HuH-7 (cell line): ENCODE results near the gene ZNF469.
"Not testable (repeated sequence)": the region's sequence is repeated elsewhere in the genome, so short reads cannot be mapped to it uniquely, and the experiment has no call there.

ENCODE experiments used
- DNase-seq: peaks from one replicate; pipeline ENCODE4 v3.0.0; 2011; ENCODE audit warnings: low spot score

Gene ZNF469

DNA sequence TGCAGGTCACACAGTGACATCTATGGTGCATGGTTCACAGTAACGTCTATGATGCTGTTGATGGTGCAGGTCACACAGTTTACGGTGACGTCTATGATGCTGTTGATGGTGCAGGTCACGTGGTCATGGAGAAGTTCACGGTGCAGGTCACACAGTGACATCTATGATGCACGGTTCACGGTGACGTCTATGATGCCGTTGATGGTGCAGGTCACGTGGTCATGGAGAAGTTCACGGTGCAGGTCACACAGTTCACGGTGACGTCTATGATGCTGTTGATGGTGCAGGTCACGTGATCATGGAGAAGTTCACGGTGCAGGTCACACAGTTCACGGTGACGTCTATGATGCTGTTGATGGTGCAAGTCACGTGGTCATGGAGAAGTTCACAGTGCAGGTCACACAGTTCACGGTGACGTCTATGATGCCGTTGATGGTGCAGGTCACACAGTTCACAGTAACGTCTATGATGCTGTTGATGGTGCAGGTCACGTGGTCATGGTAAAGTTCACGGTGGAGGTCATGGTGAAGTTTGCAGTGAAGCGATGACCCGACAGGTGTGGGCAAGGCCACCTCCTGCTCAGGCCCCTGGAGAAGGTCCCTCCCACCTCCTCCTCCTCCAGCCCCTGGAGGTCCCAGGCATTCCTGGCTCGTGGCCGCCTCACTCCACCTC, 27.7 kb downstream of the ZNF469 start:
- DNase-seq = not testable (repeated sequence)

DNA sequence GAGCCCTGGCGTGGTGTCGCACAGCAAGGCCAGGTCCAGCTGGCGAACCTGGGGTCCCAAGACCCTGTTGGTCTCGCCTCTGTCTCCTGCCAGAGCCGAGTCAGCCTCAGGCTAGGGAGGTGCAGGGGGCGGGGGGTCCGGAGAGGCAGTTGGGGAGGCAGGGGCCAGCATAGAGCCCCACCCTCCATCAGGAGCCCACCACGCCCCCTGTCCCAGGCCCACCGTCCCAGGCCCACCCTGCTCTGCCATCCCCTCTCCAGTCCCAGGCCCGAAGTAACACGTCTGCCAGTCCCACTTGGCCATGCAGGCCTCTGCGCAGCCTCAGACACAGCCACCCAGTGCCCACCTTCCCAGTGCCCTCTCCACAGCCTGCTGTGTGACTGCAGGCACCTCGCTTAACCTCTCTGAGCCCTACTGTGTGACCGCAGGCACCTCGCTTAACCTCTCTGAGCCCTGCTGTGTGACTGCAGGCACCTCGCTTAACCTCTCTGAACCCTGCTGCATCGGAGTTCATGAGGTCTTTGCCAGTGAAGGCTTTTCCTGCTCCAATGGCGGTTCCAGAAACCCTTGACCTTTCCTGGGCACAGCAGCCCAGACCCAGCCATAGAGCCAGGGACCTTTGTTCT, 29.3 kb downstream of the ZNF469 start:
- DNase-seq = no peak

DNA sequence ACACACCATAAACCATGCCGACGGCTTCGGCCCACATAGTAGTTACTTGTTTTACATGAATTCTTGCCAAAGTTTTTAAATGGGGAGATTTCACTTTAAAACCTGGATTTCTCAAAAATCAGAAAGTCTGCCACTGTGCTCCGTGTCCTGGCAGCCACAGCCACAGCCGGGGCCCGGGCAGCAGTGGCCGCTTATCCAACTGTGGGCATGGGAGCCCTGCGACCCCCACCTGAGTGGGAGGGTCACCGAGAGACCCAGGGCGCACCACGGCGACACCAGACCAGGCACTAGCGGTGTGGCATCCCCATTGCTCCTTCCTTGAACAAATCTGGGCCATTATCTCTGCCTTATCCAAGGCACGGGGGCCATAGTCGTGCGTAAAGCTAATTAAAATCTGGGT, 30.0 kb downstream of the ZNF469 start:
- no peak for DNase-seq

DNA sequence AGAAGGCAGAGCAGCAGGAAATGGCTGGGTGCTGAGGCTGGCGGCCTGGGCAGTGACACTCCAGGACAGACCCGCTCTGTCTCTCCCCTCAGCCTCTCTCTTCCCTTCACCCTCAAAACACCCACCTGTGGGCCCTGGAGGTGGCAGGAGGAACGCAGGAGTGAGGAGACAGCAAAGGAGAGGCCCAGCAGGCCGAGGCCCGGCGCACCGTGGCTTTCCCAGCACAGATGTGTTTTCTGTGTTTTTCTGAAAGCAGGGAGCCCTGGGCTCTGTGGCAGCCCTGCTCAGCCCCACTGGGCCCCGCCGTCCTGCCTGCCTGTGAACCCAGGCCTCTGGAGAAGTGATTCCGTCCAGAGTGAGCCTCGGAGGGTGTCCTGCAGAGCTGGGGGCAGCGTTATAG, 30.5 kb downstream of the ZNF469 start:
- no peak for DNase-seq

DNA sequence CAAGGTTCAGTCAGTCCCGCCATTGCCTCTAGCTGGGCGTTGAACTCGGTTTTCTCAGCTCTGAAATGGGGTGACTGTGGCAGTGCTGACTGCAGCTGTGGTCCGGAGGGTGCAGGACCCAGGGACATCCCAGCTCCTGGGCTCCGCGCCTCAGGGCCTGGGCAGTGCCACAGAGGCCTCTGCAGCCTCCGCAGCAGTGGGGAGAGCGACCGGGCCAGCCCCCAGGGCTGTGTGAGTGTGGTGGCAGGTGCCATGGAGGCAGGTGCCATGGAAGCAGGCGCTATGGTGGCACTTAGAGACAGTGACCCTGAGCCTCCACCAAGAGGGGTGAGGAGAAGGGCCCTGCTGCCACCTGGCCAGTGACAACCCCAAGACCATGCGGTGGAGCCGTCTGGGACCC, 30.9 kb downstream of the ZNF469 start:
- DNase-seq = no peak

DNA sequence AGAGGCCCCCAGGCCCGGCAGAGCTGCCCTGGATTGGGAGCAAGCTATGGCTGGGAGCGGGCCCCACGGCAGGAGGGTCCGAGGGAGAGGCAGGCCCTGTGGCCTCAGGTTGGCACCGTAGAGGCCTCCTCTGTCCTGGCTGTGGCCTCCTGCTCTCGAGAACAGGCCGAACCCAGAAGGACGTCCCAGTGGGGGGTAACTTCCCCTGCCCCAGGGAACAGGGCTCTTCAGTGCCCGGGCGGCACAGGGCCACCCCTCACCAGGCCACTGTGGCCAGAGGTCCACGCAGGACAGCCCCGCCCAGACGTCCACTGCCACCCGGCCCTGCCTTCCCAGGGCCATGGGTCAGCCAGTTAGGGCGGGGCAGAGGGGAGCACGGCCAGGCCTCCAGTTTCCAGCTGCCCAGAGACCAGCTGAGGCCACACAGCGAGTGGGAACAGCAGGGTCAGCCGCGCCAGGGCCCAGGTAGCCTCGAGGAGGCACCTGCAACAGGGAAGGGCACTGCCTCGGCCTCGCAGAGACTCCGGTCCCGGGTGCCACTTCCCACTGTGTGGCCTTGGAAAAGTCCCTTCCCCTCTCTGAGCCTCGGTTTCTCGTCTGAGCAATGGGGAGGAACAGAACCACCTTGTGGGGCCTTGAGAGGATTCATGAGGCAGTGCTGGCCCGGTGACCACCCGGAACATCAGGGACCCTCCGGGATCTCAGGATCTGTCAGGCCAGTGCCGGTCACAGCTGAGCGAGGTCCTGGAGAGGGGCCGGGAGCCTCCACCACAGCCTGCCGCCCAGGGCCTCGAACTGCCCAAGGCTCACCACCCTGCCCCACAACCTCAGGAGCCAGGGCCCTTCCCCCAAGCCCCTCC, 32.0 kb downstream of the ZNF469 start:
- no peak for DNase-seq

DNA sequence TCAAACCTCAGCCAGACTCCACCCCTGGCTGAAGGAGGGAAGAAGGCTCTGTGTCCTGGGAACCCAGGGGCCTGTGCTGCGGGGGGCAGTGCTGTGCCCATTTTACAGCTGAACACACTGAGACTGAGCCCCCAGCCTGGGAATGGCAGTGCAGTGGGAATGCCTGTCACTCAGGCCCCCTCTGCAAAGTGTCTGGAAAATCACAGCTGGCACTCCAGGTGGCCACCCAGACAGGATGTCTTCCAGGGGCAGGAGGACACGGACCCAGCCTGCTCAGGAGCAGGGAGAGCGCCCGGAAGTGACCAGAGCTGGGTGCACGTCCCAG, 32.6 kb downstream of the ZNF469 start:
- DNase-seq = no peak

DNA sequence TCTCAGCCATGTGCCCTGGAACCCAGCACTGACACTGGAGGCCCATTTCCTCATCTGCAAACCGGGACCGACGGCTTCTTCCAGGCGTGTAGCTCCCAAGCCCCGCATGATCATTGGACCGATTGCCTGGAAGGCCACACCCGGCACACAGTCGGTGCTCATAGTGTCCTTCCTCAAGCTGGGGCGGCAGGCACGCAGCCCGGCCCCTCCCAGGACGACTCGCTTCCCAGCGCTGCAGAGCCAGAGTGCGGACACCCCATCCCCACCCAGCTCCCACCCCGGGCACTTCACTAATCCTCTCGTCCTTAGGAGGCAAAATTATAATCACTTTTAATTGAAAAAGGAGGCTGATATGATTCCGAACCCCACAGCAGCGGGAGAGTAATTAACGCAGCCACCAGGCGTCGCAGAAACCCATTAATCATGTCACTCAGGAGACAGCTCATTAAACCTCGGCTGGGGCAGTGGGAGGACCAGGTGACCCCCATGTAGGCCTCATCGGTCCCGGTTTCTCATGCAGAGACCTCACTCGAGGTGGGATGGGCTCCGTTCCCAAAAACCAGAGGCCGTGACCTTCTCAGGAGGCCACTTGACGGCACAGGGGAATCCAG, 33.1 kb downstream of the ZNF469 start:
- DNase-seq = no peak

DNA sequence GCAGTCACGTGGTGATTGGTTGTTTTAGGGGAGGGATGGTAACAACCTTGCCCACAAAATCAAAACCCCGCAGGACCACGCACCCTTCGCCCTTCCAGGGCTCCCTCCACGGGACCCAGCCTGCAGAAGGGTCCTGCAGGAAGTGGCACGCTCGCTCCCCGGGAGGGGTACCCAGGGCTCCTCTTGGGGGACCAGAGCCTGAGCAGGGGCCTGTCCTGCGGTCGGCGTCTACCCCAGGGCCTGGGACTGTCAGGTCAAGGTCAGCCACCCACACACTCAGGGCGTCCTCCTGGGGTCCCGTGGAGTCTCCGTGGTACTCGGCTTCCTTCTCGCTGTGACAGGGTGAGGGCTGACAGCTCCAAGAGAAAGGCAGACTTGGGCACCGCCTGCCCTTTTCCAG, 33.9 kb downstream of the ZNF469 start:
- DNase-seq = no peak

DNA sequence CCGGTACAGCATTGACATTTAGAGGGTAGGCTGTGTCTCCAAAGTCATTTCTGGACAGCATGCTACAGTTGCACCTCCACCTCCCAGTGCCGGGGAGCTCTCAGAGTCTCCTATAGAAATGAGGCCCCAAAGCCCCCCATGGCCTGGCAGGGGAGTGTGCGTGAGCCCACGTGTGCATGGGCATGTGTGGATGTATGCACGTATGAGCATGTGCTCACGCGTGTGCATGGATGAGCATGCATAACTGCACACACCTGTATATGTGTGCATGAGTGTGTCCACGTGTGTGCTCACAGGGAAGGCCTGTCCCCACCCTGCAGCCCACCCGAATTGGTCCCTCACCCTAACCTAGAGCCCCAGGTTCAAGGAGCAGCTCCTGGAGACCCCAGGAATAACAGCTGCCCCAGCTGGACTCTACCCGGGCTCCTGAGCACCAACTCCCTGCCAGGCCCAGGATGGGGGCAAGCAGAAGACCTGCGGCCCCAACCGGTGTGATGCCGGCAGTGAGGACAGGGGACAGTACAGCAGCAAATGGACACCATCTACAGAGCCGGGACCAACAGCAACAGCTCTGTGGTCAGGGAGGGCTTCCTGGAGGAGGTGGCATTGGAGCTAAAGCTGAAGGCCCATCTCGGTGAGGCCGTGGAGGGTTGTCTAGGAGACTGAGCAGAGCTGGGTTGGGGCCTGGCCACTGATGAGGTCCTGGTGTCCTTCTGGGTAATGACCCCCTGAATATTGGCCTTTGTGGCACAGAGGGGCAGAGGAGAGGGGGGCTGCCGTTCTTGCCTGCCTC, 35.1 kb downstream of the ZNF469 start:
- no peak for DNase-seq

DNA sequence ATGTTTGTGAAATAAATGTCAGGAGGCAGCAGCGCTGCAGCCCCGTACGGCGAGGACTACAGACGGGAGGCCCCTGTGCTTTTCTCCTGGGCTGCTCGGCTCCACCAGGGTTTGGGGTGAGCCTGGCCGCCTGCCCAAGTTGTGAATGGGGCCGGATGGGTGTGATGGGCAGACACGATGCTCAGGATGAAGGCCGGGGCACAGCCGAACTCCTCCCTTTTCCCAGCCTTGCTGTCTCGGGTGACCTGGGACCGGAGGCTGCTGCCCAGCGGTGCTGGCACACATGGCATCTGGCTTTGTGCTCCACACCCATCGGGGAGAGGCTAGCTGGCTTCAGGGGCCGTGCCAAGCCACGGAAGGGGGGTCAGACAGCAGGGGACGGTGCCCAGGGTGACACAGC, 36.1 kb downstream of the ZNF469 start:
- no peak for DNase-seq

DNA sequence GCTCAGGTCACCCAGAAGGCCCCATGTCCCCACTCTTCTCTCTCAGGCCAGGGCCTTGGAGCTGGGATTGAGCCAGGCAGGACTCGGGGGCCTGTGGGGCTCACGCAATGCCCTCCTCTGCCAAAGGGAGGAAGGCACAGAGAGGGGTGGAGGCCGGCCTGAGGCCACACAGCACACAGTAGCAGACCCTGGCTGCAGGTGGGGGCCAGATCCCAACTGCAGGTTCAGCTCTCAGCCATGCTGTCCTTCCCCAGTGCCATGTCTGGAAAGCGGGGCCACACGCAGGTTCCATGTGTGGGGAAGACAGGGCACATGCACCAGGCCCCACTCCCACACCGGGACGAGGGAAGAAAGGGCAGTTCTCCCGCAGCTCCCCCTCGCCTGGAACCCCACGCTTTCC, 37.0 kb downstream of the ZNF469 start:
- no peak for DNase-seq

DNA sequence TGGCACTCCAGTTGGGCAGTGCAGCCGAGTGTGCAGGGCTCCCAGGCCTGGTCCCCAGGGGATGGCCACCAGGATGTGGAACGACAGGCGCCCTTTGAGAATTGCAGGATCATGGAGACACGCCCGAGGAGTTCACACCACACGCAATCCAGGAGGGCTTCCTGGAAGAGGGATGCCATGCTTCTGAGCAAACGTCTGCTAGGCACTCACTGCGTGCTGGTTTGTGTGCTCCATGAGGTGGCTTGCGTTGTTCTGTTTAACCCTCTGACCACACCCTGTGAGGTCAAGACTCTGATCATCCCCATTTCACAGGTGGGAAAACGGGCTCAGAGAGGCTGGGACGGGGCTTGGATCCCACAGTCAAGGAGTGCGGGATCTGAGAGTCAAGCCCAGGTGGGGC, 37.7 kb downstream of the ZNF469 start:
- no peak for DNase-seq

DNA sequence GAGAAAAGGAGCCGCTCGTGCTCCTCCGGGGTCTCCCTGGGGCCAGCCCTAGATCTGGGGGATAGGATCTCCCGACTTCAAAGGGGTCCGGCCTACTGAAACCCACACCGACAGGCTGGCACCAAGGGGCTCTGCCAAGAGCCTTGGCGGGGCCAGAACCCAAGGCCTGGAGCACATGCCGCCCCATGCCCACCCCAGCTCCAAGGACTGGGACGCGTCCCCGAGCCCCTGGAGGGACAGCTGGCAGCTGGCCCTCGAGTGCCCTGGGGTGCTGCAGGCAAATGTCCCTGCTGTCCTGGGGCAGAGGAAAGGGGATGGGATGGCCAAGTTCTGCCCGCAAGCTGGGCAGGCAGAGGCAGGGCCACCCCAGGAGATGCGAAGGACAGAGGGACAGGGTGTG, 38.5 kb downstream of the ZNF469 start:
- no peak for DNase-seq

DNA sequence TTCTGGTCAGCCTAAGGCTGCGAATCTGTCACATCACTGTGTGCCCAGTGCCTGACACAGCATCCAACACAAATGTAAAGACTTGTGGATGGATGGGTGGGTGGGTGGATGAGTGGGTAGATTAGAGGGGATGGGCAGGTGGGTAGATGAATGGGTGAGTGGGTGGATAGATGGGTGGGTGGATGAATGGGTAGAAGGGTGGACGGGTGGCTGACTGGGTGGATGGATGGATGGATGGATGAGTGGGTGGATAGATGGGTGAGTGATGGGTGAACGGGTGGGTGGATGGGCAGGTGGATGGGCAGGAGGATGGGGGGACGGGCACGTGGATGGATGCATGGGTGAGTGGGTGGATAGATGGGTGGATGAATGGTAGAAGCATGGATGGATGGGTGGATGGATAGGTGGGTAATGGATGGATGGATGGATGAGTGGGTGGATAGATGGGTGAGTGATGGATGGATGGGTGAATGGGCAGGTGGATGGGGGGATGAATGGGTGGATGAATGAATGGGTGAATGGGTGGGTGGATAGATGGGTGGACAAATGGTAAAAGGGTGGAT, 39.2 kb downstream of the ZNF469 start:
- DNase-seq = no peak

DNA sequence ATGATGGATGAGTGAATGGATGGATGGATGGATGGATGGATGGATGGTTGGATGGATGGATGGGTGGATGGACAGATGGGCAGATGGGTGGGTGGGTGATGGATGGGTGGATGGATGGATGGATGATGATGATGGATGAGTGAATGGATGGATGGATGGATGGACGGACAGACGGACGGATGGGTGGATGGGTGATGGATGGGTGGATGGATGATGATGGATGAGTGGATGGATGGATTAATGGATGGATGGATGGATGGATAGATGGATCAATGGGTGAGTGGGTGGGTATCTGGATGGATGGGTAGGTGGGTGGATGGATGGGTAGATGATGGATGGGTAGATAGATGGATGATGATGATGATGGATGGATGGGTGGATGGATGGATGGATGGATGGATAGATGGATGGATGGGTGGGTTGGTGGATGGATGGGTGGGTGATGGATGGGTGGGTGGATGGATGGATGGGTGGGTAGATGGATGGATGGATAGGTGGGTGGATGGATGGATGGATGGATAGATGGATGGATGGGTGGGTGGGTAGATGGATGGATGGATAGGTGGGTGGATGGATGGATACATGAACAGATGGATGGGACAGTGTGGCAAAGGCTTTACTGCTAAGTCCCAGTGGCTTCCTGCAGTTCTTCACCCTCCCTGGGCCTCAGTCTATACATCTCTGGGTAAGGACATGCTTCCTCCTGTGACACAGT, 40.1 kb downstream of the ZNF469 start:
- no peak for DNase-seq

DNA sequence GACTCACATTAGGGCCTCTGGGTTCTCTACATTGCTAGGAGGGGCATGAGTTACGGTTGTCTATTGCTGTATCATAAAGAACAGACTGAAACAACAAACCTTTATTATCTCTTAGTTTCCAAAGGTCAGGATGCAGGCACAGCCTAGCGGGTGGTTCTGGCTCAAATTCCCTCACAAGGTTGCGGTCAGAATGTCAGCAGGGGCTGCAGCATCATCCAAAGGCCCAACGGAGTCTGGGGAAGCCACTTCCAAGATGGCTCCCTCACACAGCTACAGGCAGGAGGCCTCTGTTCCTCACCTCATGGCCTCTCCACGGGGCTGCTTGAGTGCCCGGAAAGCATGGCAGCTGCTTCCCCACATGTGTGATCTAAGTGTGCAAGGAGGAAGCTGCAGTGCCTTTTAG, 40.7 kb downstream of the ZNF469 start:
- DNase-seq = no peak

DNA sequence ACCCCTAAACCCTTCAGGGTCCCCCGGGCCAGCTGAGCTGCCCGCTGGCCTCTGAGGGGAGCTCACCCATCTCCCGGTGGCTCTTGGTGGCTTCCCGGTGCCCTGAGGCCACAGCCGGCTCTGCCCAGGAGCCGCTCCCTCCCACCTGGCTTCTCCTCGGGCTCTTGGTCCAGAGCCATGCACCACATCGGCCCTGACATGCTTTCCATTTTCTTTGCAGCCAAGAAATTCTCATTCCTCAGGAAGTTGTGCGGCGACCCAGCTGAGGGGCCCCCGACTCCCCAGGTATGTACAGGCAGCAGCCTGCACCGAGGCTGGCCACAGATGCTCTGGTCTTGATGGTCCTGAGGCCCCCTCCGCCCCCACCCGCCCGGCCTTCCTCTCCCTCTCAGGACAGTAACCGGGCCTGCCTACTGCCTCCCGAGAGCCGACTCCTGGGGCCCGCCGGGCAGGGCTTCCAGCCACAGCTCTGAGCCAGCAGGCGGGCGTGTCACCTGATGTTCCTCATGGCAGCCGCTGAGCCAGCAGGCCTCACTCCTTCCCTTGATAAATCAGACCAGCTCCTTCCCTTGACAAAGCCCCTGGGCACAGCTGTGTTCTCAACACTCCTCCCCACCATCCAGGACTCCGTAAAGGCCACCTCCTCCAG, 42.0 kb downstream of the ZNF469 start:
- DNase-seq = no peak

DNA sequence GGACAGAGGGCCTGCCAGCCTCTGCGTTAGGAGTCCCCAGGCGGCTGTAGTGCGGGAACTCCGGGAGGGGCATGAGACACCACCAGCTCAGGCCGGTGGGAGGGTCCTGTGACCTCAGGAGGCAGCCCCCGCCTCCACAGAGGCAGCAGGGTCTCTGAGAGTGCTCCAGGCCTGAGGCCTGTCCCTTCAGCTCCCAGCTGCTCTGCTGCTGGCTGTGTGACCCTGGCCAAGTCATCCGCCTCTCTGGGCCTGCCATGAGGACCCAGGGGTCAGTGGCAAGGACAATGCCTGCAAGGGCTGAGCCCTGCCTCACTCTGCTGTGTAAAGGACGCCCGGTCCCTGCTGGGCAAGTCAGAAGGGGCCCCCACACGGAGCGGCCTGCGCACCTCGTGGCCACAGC, 43.3 kb downstream of the ZNF469 start:
- DNase-seq = no peak

DNA sequence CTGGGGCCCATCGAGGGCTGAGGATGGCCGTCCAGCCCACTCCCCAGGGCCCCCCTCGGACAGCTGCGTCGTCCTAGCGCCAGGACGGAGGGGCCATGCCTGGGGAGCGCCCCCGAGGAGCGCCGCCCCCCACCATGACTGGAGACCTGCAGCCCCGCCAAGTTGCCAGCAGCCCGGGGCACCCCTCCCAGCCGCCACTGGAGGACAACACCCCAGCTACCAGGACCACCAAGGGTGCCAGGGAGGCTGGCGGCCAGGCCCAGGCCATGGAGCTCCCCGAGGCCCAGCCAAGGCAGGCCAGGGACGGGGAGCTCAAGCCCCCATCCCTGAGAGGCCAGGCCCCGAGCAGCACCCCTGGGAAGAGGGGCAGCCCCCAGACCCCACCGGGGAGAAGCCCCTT, 44.6 kb downstream of the ZNF469 start:
- no peak for DNase-seq

DNA sequence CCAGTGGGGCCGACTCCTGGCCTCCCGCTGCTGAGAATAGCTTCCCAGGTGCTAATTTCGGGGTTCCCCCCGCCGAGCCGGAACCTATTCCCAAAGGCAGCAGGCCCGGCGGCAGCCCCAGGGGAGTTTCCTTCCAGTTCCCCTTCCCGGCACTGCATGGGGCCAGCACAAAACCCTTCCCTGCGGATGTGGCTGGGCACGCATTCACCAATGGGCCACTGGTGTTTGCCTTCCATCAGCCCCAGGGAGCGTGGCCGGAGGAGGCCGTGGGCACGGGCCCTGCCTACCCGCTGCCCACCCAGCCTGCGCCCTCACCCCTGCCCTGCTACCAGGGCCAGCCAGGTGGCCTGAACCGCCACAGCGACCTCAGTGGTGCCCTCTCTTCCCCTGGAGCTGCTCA, 45.4 kb downstream of the ZNF469 start:
- DNase-seq = no peak
